Neural cell (in vitro differentiated cells): ENCODE measurements around the gene NACC2. TPM values are rescaled to one million over a fixed set of nuclear protein-coding genes. Genes with fewer than 3 reads are reported as not detected.

Experiments used
- H2AFZ ChIP-seq: fragments of 200-600, 300-800 bp; sonication (generic), shearing (Covaris generic); 2 replicates; pipeline ENCODE4 v1.6.0; 2014; ENCODE audit warnings: low read depth, mild to moderate bottlenecking, antibody characterized with exemption, low read length, moderate library complexity
- H3F3A ChIP-seq: fragments of 200-600 bp; shearing (Covaris generic); 2 replicates; pipeline ENCODE4 v1.6.1; 2016; ENCODE audit warnings: mild to moderate bottlenecking, moderate library complexity, mixed read lengths, antibody characterized with exemption, low read length; ENCODE audit not compliant: insufficient read depth, poor library complexity, severe bottlenecking
- H3K27ac ChIP-seq: fragments of 200-600, 300-800 bp; sonication (generic), shearing (Covaris generic); 2 replicates; pipeline ENCODE4 v1.5.1; 2014; ENCODE audit warnings: mild to moderate bottlenecking, low read length, moderate library complexity
- H3K27me3 ChIP-seq: fragments of 300-800, 200-600 bp; sonication (generic), shearing (Covaris generic); 2 replicates; pipeline ENCODE4 v1.6.0; 2014; ENCODE audit warnings: mild to moderate bottlenecking, low read depth, low read length, moderate library complexity; ENCODE audit not compliant: insufficient read depth
- H3K36me3 ChIP-seq: fragments of 300-800, 200-600 bp; sonication (generic), shearing (Covaris generic); 2 replicates; pipeline ENCODE4 v1.5.1; 2014; ENCODE audit warnings: mild to moderate bottlenecking, antibody characterized with exemption, low read length, moderate library complexity; ENCODE audit not compliant: insufficient read depth
- H3K4me2 ChIP-seq: fragments of 300-800, 200-600 bp; sonication (generic), shearing (Covaris generic); 2 replicates; pipeline ENCODE4 v1.6.0; 2014; ENCODE audit warnings: mild to moderate bottlenecking, low read length
- H3K4me3 ChIP-seq: fragments of 300-800, 200-600 bp; sonication (generic), shearing (Covaris generic); 2 replicates; pipeline ENCODE4 v1.5.1; 2014; ENCODE audit warnings: mild to moderate bottlenecking, low read length, moderate library complexity
- H3K79me2 ChIP-seq: fragments of 200-600 bp; shearing (Covaris generic); replicated peaks from 2 replicates; pipeline ENCODE4 v1.6.0; 2014; ENCODE audit warnings: mild to moderate bottlenecking, low read length, moderate library complexity; ENCODE audit not compliant: insufficient read depth
- H3K9ac ChIP-seq: fragments of 300-800, 200-600 bp; sonication (generic), shearing (Covaris generic); 2 replicates; pipeline ENCODE4 v1.6.1; 2016; ENCODE audit warnings: mild to moderate bottlenecking, low read length, mixed read lengths
- H3K9me2 ChIP-seq: fragments of 200-600 bp; shearing (Covaris generic); 2 replicates; pipeline ENCODE4 v1.6.1; 2016; ENCODE audit warnings: mild to moderate bottlenecking, low read length, mixed read lengths; ENCODE audit not compliant: insufficient read depth
- H3K9me3 ChIP-seq: fragments of 200-600, 300-800 bp; sonication (generic), shearing (Covaris generic); 2 replicates; pipeline ENCODE4 v1.6.1; 2016; ENCODE audit warnings: mild to moderate bottlenecking, mixed run types, low read length, moderate library complexity, mixed read lengths
- H4K20me1 ChIP-seq: fragments of 200-600 bp; shearing (Covaris generic); 2 replicates; pipeline ENCODE4 v1.6.1; 2016; ENCODE audit warnings: mild to moderate bottlenecking, mixed run types; ENCODE audit not compliant: insufficient read depth
- EP300 ChIP-seq: fragments of 450-650 bp; conservative IDR thresholded peaks from 2 replicates; pipeline ENCODE4 v1.6.1; 2014; ENCODE audit warnings: antibody characterized with exemption, mild to moderate bottlenecking, moderate library complexity; ENCODE audit not compliant: poor library complexity, severe bottlenecking
- EZH2 ChIP-seq: fragments of 200-600, 300-800 bp; shearing (Covaris generic), sonication (generic); IDR thresholded peaks from 2 replicates; pipeline ENCODE4 v1.6.1; 2014; ENCODE audit warnings: antibody characterized with exemption, low read length, borderline replicate concordance, mild to moderate bottlenecking; ENCODE audit not compliant: insufficient read depth, poor library complexity, severe bottlenecking
- MXI1 ChIP-seq: fragments of 450-650 bp; conservative IDR thresholded peaks from 2 replicates; pipeline ENCODE4 v1.6.1; 2014; ENCODE audit warnings: antibody characterized with exemption, mild to moderate bottlenecking; ENCODE audit not compliant: poor library complexity, severe bottlenecking
- POLR2AphosphoS5 ChIP-seq: IDR thresholded peaks from 2 replicates; pipeline ENCODE4 v1.6.1; 2012
- RAD21 ChIP-seq: fragments of 450-650 bp; conservative IDR thresholded peaks from 2 replicates; pipeline ENCODE4 v1.6.1; 2014; ENCODE audit warnings: antibody characterized with exemption, mild to moderate bottlenecking, moderate library complexity
- SMC3 ChIP-seq: fragments of 450-650 bp; conservative IDR thresholded peaks from 2 replicates; pipeline ENCODE4 v1.6.1; 2014; ENCODE audit warnings: antibody characterized with exemption, mild to moderate bottlenecking, moderate library complexity; ENCODE audit not compliant: poor library complexity
- TAF1 ChIP-seq: IDR thresholded peaks from 2 replicates; pipeline ENCODE4 v1.6.1; 2012; ENCODE audit warnings: low read depth
- polyA plus RNA-seq: library from polyadenylated mRNA; depleted of rRNA; stranded (reverse); fragments of >200 nt; gene quantifications from 2 replicates; pipeline ENCODE4 v1.2.3, GENCODE V29; 2014
- TF ChIP-seq, protein P1 (sequence below): IDR thresholded peaks from 2 replicates; pipeline ENCODE4 v1.6.1; 2012; ENCODE audit warnings: borderline replicate concordance
- TF ChIP-seq, protein P2 (sequence below): fragments of 450-650 bp; IDR thresholded peaks from 2 replicates; pipeline ENCODE4 v1.5.1; 2014; ENCODE audit warnings: antibody characterized with exemption, mild to moderate bottlenecking, moderate library complexity; ENCODE audit not compliant: poor library complexity, severe bottlenecking

The NACC2 gene
- polyA plus RNA-seq, 1 donor from 2014 or later = 1.7 TPM

DNA sequence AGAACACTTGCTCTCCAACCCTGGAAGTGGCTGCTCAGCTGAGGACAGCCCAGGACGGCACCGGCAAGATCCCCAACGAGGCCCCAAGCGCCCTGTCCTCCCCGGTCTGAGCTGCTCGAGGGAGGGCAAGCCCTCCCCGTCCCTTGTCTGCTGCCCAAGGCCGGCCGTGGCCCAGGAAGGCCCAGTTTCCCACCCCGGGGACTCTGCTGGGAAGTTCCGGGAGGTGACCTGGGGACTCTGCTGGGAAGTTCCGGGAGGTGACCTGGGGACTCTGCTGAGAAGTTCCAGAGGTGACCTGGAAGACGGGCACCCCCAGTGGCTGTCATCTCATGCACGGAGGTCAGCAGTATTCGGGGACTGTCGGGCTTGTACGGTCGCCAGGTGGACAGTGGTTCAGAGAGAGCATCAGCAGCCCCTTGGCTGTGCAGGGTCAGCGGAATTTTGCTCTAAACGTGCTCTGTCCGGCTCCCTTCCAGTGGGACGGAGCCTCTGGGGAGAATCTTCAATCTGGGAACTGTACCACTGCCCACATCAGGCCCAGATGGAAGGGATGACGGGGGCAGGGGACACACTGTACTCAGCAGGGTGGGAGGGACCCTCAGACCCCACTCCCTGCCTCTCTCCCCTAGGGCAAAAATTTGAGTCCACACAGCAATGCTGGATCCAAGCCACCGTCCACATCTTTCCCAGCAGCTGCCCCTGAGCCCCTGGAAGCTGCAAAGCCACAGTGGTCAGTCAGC is 7.2 kb downstream of the NACC2 start:
- Histone ChIP-seq H2AFZ (no peak overlapping the region), H3K9me3 (no peaks in the 10 kb centered on the region), H4K20me1 (no peaks in the 10 kb centered on the region), H3K27ac (no peak overlapping the region), H3K79me2 (no peaks in the 10 kb centered on the region), H3K9ac (no peak overlapping the region), H3K36me3 (no peaks in the 10 kb centered on the region), H3F3A (no peaks in the 10 kb centered on the region), H3K4me2 (no peak overlapping the region), H3K4me3 (no peak overlapping the region), H3K27me3 (no peaks in the 10 kb centered on the region), H3K9me2 (no peaks in the 10 kb centered on the region)
- no peak for TF ChIP-seq TAF1
- TF ChIP-seq, protein P1, sequence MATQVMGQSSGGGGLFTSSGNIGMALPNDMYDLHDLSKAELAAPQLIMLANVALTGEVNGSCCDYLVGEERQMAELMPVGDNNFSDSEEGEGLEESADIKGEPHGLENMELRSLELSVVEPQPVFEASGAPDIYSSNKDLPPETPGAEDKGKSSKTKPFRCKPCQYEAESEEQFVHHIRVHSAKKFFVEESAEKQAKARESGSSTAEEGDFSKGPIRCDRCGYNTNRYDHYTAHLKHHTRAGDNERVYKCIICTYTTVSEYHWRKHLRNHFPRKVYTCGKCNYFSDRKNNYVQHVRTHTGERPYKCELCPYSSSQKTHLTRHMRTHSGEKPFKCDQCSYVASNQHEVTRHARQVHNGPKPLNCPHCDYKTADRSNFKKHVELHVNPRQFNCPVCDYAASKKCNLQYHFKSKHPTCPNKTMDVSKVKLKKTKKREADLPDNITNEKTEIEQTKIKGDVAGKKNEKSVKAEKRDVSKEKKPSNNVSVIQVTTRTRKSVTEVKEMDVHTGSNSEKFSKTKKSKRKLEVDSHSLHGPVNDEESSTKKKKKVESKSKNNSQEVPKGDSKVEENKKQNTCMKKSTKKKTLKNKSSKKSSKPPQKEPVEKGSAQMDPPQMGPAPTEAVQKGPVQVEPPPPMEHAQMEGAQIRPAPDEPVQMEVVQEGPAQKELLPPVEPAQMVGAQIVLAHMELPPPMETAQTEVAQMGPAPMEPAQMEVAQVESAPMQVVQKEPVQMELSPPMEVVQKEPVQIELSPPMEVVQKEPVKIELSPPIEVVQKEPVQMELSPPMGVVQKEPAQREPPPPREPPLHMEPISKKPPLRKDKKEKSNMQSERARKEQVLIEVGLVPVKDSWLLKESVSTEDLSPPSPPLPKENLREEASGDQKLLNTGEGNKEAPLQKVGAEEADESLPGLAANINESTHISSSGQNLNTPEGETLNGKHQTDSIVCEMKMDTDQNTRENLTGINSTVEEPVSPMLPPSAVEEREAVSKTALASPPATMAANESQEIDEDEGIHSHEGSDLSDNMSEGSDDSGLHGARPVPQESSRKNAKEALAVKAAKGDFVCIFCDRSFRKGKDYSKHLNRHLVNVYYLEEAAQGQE = no peak
- TF ChIP-seq SMC3 = no peak
- no peak for TF ChIP-seq MXI1
- TF ChIP-seq, protein P2, sequence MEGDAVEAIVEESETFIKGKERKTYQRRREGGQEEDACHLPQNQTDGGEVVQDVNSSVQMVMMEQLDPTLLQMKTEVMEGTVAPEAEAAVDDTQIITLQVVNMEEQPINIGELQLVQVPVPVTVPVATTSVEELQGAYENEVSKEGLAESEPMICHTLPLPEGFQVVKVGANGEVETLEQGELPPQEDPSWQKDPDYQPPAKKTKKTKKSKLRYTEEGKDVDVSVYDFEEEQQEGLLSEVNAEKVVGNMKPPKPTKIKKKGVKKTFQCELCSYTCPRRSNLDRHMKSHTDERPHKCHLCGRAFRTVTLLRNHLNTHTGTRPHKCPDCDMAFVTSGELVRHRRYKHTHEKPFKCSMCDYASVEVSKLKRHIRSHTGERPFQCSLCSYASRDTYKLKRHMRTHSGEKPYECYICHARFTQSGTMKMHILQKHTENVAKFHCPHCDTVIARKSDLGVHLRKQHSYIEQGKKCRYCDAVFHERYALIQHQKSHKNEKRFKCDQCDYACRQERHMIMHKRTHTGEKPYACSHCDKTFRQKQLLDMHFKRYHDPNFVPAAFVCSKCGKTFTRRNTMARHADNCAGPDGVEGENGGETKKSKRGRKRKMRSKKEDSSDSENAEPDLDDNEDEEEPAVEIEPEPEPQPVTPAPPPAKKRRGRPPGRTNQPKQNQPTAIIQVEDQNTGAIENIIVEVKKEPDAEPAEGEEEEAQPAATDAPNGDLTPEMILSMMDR = no peak
- no peak for TF ChIP-seq EZH2
- no peak for TF ChIP-seq EP300
- no peak for TF ChIP-seq POLR2AphosphoS5
- TF ChIP-seq RAD21 = no peak

DNA sequence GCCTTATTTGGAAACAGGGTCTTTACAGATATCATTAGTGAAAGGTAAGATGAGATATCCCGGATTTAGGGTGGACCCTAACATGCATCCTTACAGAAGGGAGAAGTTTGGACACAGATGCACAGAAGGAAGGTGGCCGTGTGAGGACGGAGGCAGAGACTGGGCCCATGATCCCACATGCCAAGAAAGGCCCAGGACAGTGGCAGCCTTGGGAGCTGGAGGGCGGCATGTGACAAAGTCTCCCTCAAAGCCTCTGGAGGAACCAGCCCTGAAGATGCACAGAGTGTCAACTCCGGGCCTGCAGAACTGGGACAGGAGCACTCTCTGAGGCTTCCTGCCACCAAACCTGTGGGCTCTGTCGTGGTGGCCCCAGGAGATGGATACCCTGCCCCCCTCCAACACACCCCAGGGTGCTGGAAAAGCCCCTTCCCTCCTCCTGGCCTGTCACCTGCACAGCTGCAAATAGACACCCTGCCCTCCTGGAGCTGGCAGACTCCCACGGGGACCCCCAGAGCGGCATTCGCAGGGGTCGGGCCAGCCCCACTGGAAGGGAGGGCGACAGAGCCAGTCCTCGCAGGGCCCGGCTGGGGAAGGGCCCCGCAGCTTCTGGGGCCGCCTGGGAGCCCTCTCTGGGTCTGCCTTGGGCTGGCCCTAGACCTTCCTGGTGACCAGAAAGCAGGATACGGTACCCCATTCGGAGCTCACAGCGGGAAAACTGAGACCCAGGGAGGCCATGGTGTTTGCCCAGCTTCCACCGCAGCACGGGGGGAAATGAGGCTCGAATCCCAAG is 7.9 kb downstream of the NACC2 start:
- H2AFZ ChIP-seq = no peak overlapping the region
- TF ChIP-seq, protein P1 = no peak
- no peak for TF ChIP-seq RAD21
- TF ChIP-seq POLR2AphosphoS5 = no peak
- TF ChIP-seq TAF1 = no peak
- TF ChIP-seq EP300 = no peak
- no peak for TF ChIP-seq EZH2
- TF ChIP-seq, protein P2 = no peak
- TF ChIP-seq MXI1 = no peak
- TF ChIP-seq SMC3 = no peak
- H3K9ac ChIP-seq = no peak overlapping the region
- H3K36me3 ChIP-seq = no peaks in the 10 kb centered on the region
- H3K79me2 ChIP-seq = no peaks in the 10 kb centered on the region
- no peak overlapping the region for H3K27ac ChIP-seq
- H3K4me2 ChIP-seq = no peak overlapping the region
- no peaks in the 10 kb centered on the region for H3K9me3 ChIP-seq
- H4K20me1 ChIP-seq = no peaks in the 10 kb centered on the region
- no peaks in the 10 kb centered on the region for H3K9me2 ChIP-seq
- H3F3A ChIP-seq = no peaks in the 10 kb centered on the region
- no peak overlapping the region for H3K4me3 ChIP-seq
- H3K27me3 ChIP-seq = no peaks in the 10 kb centered on the region
